ENCODE results near the gene C16orf90. TPM values are rescaled to one million over a fixed set of nuclear protein-coding genes. Genes with fewer than 3 reads are reported as not detected.
"Not testable (repeated sequence)": the region's sequence is repeated elsewhere in the genome, so short reads cannot be mapped to it uniquely, and the experiment has no call there.

C16orf90 gene
- total RNA-seq, 2 donors from 2014 or later = 0.25 TPM; not detected in 1

- Mint-ChIP-seq H3K36me3 (peaks cover 0 to 5% of the 10 kb centered on the region in 2 donors), H3K27ac (peak overlapping the region in 1 of 2 donors; percentile 52), H3K9me3 (no peaks in the 10 kb centered on the region)
- DNase-seq (ENCODE audit: low spot score in 2 of 2) (no peak), ATAC-seq (no peak)
These were observed 16.9 kb downstream of the C16orf90 start for GRCh38 chr16:3478242-3478925.

- Mint-ChIP-seq H3K9me3 (peaks cover 0 to 7% of the 10 kb centered on the region in 2 donors), H3K36me3 (peaks cover 4 to 16% of the 10 kb centered on the region in 2 donors), H3K27ac (no peak overlapping the region)
- ATAC-seq (no peak), DNase-seq (ENCODE audit: low spot score in 2 of 2) (no peak)
These were observed 18.9 kb downstream of the C16orf90 start for GRCh38 chr16:3476409-3476808.

- Mint-ChIP-seq H3K36me3 (peaks cover 4 to 16% of the 10 kb centered on the region in 2 donors), H3K9me3 (peaks cover 0 to 7% of the 10 kb centered on the region in 2 donors), H3K27ac (peak overlapping the region in 1 of 2 donors; percentile 37)
- ATAC-seq = no peak
- no peak for DNase-seq (ENCODE audit: low spot score in 2 of 2)
These were observed 19.5 kb downstream of the C16orf90 start for GRCh38 chr16:3475604-3476375.

- Mint-ChIP-seq H3K36me3 (peaks cover 4 to 16% of the 10 kb centered on the region in 2 donors), H3K27ac (peak overlapping the region in 1 of 2 donors; percentile 37)
- DNase-seq (ENCODE audit: low spot score in 2 of 2); ATAC-seq; H3K9me3 Mint-ChIP-seq: not testable (repeated sequence)
These were observed 20.4 kb downstream of the C16orf90 start for GRCh38 chr16:3474870-3475269.

GRCh38 chr16:3474136-3474779 lies 21.0 kb downstream of the C16orf90 start:
- ATAC-seq = no peak
- H3K36me3 Mint-ChIP-seq = peaks cover 4 to 16% of the 10 kb centered on the region in 2 donors
- H3K9me3 Mint-ChIP-seq = peaks cover 0 to 7% of the 10 kb centered on the region in 2 donors
- no peak overlapping the region for H3K27ac Mint-ChIP-seq
- DNase-seq (ENCODE audit: low spot score in 2 of 2) = no peak

GRCh38 chr16:3473596-3473943 lies 21.7 kb downstream of the C16orf90 start:
- not testable (repeated sequence) for DNase-seq (ENCODE audit: low spot score in 2 of 2); ATAC-seq; H3K9me3 Mint-ChIP-seq
- peaks cover 4 to 16% of the 10 kb centered on the region in 2 donors for H3K36me3 Mint-ChIP-seq
- peak overlapping the region; percentile 66 to 90 for H3K27ac Mint-ChIP-seq

- Mint-ChIP-seq H3K9me3 (peaks cover 0 to 7% of the 10 kb centered on the region in 2 donors), H3K27ac (peak overlapping the region; percentile 66 to 90), H3K36me3 (peaks cover 4 to 16% of the 10 kb centered on the region in 2 donors)
- DNase-seq (ENCODE audit: low spot score in 2 of 2) = no peak
- peak; percentile 51 to 76 for ATAC-seq
These were observed 22.3 kb downstream of the C16orf90 start for GRCh38 chr16:3472878-3473595.

- no peak for ATAC-seq
- DNase-seq (ENCODE audit: low spot score in 2 of 2) = no peak
- peaks cover 5 to 20% of the 10 kb centered on the region in 2 donors for H3K36me3 Mint-ChIP-seq
- no peak overlapping the region for H3K27ac Mint-ChIP-seq
- H3K9me3 Mint-ChIP-seq = peaks cover 0 to 7% of the 10 kb centered on the region in 2 donors
These were observed 23.6 kb downstream of the C16orf90 start for GRCh38 chr16:3471518-3472176.

GRCh38 chr16:3470723-3471122 lies 24.6 kb downstream of the C16orf90 start:
- H3K36me3 Mint-ChIP-seq = peaks cover 8 to 20% of the 10 kb centered on the region in 2 donors
- H3K27ac Mint-ChIP-seq = no peak overlapping the region
- DNase-seq (ENCODE audit: low spot score in 2 of 2) (no peak), ATAC-seq (no peak)
- peaks cover 0 to 7% of the 10 kb centered on the region in 2 donors for H3K9me3 Mint-ChIP-seq

- no peak for ATAC-seq
- Mint-ChIP-seq H3K9me3 (peaks cover 0 to 7% of the 10 kb centered on the region in 2 donors), H3K36me3 (peaks cover 8 to 20% of the 10 kb centered on the region in 2 donors)
These were observed 25.6 kb downstream of the C16orf90 start for GRCh38 chr16:3469736-3470135.

GRCh38 chr16:3468501-3468900 lies 26.8 kb downstream of the C16orf90 start:
- peaks cover 8 to 20% of the 10 kb centered on the region in 2 donors for H3K36me3 Mint-ChIP-seq
- H3K9me3 Mint-ChIP-seq = peaks cover 0 to 7% of the 10 kb centered on the region in 2 donors
- DNase-seq (ENCODE audit: low spot score in 2 of 2) = no peak
- H3K27ac Mint-ChIP-seq = no peak overlapping the region
- no peak for ATAC-seq

More at GRCh38 chr16:3469736-3470135, 25.6 kb downstream of the C16orf90 start:
- DNase-seq (ENCODE audit: low spot score in 2 of 2) = no peak
- peak overlapping the region in 1 of 2 donors; percentile 72 for H3K27ac Mint-ChIP-seq

GRCh38 chr16:3467921-3468320 lies 27.4 kb downstream of the C16orf90 start:
- Mint-ChIP-seq H3K27ac (peak overlapping the region in 1 of 2 donors; percentile 61), H3K9me3 (peaks cover 0 to 5% of the 10 kb centered on the region in 2 donors), H3K36me3 (peaks cover 6 to 16% of the 10 kb centered on the region in 2 donors)
- DNase-seq (ENCODE audit: low spot score in 2 of 2) (no peak), ATAC-seq (peak; percentile 40 to 50)

GRCh38 chr16:3467182-3467581 lies 28.1 kb downstream of the C16orf90 start:
- DNase-seq (ENCODE audit: low spot score in 2 of 2) = no peak
- Mint-ChIP-seq H3K27ac (peak overlapping the region; percentile 61 to 88), H3K9me3 (no peaks in the 10 kb centered on the region), H3K36me3 (peaks cover 4 to 8% of the 10 kb centered on the region in 2 donors)
- ATAC-seq = no peak

GRCh38 chr16:3465911-3466584 lies 29.2 kb downstream of the C16orf90 start:
- H3K9me3 Mint-ChIP-seq = no peaks in the 10 kb centered on the region
- H3K36me3 Mint-ChIP-seq = peaks cover 4% of the 10 kb centered on the region in 2 donors
- DNase-seq (ENCODE audit: low spot score in 2 of 2) (no peak), ATAC-seq (no peak)
- peak overlapping the region in 1 of 2 donors; percentile 63 for H3K27ac Mint-ChIP-seq

- Mint-ChIP-seq H3K27ac (no peak overlapping the region), H3K36me3 (peaks cover 4% of the 10 kb centered on the region in 2 donors), H3K9me3 (no peaks in the 10 kb centered on the region)
- ATAC-seq (peak in 1 of 2 donors; percentile 45), DNase-seq (ENCODE audit: low spot score in 2 of 2) (no peak)
These were observed 30.0 kb downstream of the C16orf90 start for GRCh38 chr16:3465301-3465700.

Data from activated naive CD4-positive, alpha-beta T cell treated with anti-CD3 and anti-CD28 coated beads, Interleukin-2, amount 50 U/mL, for 72 hours (primary cell).